ENCODE measurements around the gene AKAIN1. TPM values are rescaled to one million over a fixed set of nuclear protein-coding genes. Genes with fewer than 3 reads are reported as not detected.

AKAIN1 gene, protein sequence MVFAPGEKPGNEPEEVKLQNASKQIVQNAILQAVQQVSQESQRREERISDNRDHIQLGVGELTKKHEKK
- total RNA-seq (2022) (not detected in 2 replicates), Bru-seq, nascent RNA (not detected), BruChase-seq, experiment 1, labeled RNA remaining after a 6-hour chase (percentile 3 among the genes with signal in this experiment), BruChase-seq, experiment 2, labeled RNA remaining after a 2-hour chase (not detected)
- long read RNA-seq = 0 reads

DNA sequence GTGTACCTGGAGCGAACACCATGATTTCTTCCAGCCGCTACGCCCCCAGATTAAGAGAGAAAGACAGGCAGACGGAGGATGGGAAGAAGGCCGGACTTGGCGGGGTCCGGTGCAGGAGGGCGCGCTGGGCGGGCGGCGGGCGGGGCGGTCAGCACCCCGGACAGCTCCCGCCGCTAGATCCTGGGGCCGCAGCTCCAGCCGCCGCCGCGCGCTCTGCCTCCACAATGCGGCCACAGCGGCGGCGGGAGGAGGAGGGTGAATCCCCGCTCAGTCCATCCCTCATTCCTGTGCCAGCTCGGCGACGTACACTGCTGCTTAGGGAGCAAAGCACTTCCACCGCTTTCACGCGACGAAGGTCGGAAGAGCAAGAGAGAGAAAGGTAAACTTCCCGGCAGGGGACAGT is at the start of gene AKAIN1:
AKAIN1 (minus strand) TSS at position 226 of the 403 bp plus-strand sequence; CDS start at position 22, 204 bp downstream.
- no peaks in the 10 kb centered on the region for H3K27me3 Mint-ChIP-seq (ENCODE audit: unreplicated experiment)
- H3K4me1 Mint-ChIP-seq (ENCODE audit: low read depth, unreplicated experiment) = no peaks in the 10 kb centered on the region
- BruUV-seq (replicated peaks) = no TSS peak
- TF ChIP-seq, protein P1, sequence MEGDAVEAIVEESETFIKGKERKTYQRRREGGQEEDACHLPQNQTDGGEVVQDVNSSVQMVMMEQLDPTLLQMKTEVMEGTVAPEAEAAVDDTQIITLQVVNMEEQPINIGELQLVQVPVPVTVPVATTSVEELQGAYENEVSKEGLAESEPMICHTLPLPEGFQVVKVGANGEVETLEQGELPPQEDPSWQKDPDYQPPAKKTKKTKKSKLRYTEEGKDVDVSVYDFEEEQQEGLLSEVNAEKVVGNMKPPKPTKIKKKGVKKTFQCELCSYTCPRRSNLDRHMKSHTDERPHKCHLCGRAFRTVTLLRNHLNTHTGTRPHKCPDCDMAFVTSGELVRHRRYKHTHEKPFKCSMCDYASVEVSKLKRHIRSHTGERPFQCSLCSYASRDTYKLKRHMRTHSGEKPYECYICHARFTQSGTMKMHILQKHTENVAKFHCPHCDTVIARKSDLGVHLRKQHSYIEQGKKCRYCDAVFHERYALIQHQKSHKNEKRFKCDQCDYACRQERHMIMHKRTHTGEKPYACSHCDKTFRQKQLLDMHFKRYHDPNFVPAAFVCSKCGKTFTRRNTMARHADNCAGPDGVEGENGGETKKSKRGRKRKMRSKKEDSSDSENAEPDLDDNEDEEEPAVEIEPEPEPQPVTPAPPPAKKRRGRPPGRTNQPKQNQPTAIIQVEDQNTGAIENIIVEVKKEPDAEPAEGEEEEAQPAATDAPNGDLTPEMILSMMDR (IDR thresholded peaks at IDR 0.05; ENCODE audit: unreplicated experiment) = no peak
- CTCF ChIA-PET = no interaction called here
- DNase-seq = no peak
- intact Hi-C loops (cut with micrococcal nuclease; ENCODE audit: unreplicated experiment) = no loop called here
- H3K9me3 Mint-ChIP-seq (ENCODE audit: low read depth, unreplicated experiment) = peaks cover 3% of the 10 kb centered on the region
- H3K27ac Mint-ChIP-seq (ENCODE audit: unreplicated experiment) = no peak within 1 kb of the TSS
- no peak within 1 kb of the TSS for H3K4me3 Mint-ChIP-seq (ENCODE audit: low read depth, unreplicated experiment)
- H3K36me3 Mint-ChIP-seq (ENCODE audit: insufficient read depth, unreplicated experiment) = no peaks in the 10 kb centered on the region

DNA sequence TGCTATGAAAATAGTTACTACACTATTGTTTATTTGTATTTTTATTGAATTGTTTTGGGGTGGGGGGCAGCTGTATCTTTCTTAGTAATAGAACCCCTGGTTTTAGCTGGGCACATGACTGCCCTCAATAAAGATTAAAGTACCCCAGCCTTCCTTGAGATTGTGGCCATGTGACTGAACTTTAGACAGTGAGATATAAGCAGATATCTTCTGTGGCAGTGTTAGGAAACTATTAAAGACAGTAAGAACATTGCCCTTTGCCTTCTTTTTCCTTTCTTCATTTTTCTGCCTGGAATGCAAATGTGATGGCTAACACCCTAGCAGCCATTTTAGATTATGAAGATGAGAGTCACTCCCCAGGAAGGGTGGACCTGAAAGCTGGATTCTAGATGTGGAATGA is 47.9 kb upstream of the AKAIN1 start:
- intact Hi-C loops (cut with micrococcal nuclease; ENCODE audit: unreplicated experiment) = no loop called here
- DNase-seq = no peak
- Mint-ChIP-seq H3K27ac (ENCODE audit: unreplicated experiment) (no peak overlapping the region), H3K27me3 (ENCODE audit: unreplicated experiment) (no peaks in the 10 kb centered on the region), H3K4me3 (ENCODE audit: low read depth, unreplicated experiment) (no peak overlapping the region), H3K4me1 (ENCODE audit: low read depth, unreplicated experiment) (no peaks in the 10 kb centered on the region), H3K9me3 (ENCODE audit: low read depth, unreplicated experiment) (no peaks in the 10 kb centered on the region), H3K36me3 (ENCODE audit: insufficient read depth, unreplicated experiment) (peaks cover 17% of the 10 kb centered on the region)
- CTCF ChIA-PET = no interaction called here
- BruUV-seq (replicated peaks) = no TSS peak
- TF ChIP-seq, protein P1 (IDR thresholded peaks at IDR 0.05; ENCODE audit: unreplicated experiment) = no peak

DNA sequence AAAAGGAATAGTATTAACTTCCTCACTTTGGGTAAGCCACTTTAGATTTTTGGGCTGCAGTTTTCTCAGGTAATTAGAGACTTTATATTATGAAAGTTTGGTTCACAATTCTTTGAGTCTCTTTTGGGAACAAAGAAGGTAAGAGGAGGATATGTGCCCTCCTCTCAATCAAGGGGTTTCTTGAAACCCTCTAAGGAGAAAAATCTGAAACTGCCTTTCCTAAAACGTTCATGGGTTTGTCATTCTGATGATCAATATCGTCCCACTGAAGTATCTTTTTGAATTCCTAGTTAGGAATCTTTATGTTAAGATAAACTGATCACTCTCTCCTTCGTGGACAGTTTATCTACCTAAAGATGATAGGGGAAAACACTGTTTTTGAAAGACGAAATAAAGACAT is 42.4 kb upstream of the AKAIN1 start:
- no TSS peak for BruUV-seq (replicated peaks)
- intact Hi-C loops (cut with micrococcal nuclease; ENCODE audit: unreplicated experiment) = loop anchor here (5.0 kb wide), 1 partner anchor 48 kb away; no protein-coding TSS in a partner anchor
- TF ChIP-seq, protein P1 (IDR thresholded peaks at IDR 0.05; ENCODE audit: unreplicated experiment) = no peak
- Mint-ChIP-seq H3K9me3 (ENCODE audit: low read depth, unreplicated experiment) (no peaks in the 10 kb centered on the region), H3K4me3 (ENCODE audit: low read depth, unreplicated experiment) (peak overlapping the region; percentile 91), H3K27me3 (ENCODE audit: unreplicated experiment) (no peaks in the 10 kb centered on the region), H3K36me3 (ENCODE audit: insufficient read depth, unreplicated experiment) (peaks cover 34% of the 10 kb centered on the region), H3K4me1 (ENCODE audit: low read depth, unreplicated experiment) (no peaks in the 10 kb centered on the region), H3K27ac (ENCODE audit: unreplicated experiment) (no peak overlapping the region)
- DNase-seq = no peak
- CTCF ChIA-PET = no interaction called here

DNA sequence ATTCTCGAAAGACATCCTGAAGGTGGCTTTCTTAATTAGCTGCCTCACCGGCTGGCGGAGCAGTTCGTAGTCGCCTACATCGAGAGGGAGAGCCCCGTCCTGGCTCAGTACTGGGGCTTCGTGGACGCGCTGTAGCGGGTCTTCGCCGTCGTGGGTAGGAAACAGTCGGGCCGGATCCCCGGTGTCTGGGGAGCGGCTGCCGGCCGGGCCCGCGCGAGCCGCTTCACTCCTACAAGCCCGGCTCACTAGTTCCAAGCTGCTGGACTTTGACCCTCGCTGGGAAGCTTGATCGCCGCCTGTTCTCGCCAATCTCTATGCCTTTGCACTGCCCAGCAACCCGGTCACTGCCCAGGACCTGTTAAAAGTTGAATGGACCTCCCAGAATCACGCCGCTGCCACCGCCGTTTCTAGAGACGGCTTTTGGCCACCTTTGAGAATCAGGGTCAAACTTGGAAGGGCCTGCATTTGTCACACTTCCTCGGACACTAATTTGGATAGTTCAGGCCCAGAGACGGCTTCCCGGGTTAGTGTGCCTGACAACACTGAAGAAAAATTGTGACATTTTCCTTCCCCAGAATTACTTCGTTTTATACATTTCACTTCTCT is 41.4 kb upstream of the AKAIN1 start:
- peaks cover 2% of the 10 kb centered on the region for H3K9me3 Mint-ChIP-seq (ENCODE audit: low read depth, unreplicated experiment)
- BruUV-seq (replicated peaks) = no TSS peak
- H3K27me3 Mint-ChIP-seq (ENCODE audit: unreplicated experiment) = no peaks in the 10 kb centered on the region
- TF ChIP-seq, protein P1 (IDR thresholded peaks at IDR 0.05; ENCODE audit: unreplicated experiment) = no peak
- intact Hi-C loops (cut with micrococcal nuclease; ENCODE audit: unreplicated experiment) = loop anchor here (5.0 kb wide), 1 partner anchor 49 kb away; no protein-coding TSS in a partner anchor
- peaks cover 28% of the 10 kb centered on the region for H3K36me3 Mint-ChIP-seq (ENCODE audit: insufficient read depth, unreplicated experiment)
- peak overlapping the region; percentile 95 for H3K27ac Mint-ChIP-seq (ENCODE audit: unreplicated experiment)
- no peaks in the 10 kb centered on the region for H3K4me1 Mint-ChIP-seq (ENCODE audit: low read depth, unreplicated experiment)
- CTCF ChIA-PET = no interaction called here
- peak; percentile 46 for DNase-seq
- peak overlapping the region; percentile 91 for H3K4me3 Mint-ChIP-seq (ENCODE audit: low read depth, unreplicated experiment)
